ENCODE data around the gene CFAP61. TPM values are rescaled to one million over a fixed set of nuclear protein-coding genes. Genes with fewer than 3 reads are reported as not detected.

The CFAP61 gene
- total and polyA plus RNA-seq, 9 of the 15 experiments (the other 6 are each of a cell fraction or from before 2014, with no cell fraction given): 0.11 TPM; not detected in 8

DNA sequence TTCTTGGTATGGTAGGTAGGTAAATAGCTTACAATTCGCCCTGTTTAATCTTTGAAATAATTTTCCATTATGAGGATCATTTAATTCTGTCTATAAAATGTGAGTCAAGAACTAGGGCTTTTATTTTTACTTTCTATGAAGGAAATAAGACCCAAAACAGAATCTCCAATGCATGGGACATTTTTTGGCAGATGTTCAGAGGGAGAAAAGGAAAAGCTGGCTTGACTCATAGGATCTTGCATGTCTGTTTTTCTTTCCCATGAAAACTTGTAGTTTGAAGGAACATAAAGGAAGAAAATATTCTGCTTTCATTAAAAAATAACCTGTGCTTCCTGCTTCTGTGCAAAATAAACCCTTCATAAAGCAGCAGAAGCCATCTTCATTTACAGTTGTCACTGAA, 172.5 kb downstream of the CFAP61 start:
- Histone ChIP-seq H3K4me2 (ENCODE audit: insufficient read depth, low read length) (no peak overlapping the region), H3K36me3 (ENCODE audit: control insufficient read depth, insufficient read depth, low read length) (no peaks in the 10 kb centered on the region), H4K20me1 (replicated peaks; ENCODE audit: control insufficient read depth, insufficient read depth, low read length) (no peaks in the 10 kb centered on the region), H3K9me1 (ENCODE audit: control insufficient read depth, insufficient read depth, low read length) (no peaks in the 10 kb centered on the region), H3K27ac (ENCODE audit: extremely low read depth, low read depth, low read length) (no peak overlapping the region), H3K79me2 (ENCODE audit: control insufficient read depth, insufficient read depth, low read length) (no peaks in the 10 kb centered on the region), H2AFZ (ENCODE audit: low read depth, low read length) (no peak overlapping the region), H3K4me3 (no peak overlapping the region), H3K27me3 (ENCODE audit: control insufficient read depth in 2 of 2, insufficient read depth in 2 of 2, low read length in 2 of 2) (no peaks in the 10 kb centered on the region; a peak in 1 of 5 replicates), H3K4me1 (replicated peaks in 1 of 2; ENCODE audit: control insufficient read depth in 2 of 2, insufficient read depth in 2 of 2, low read length in 2 of 2) (no peaks in the 10 kb centered on the region), H3K9me3 (replicated peaks; ENCODE audit: control insufficient read depth, insufficient read depth, low read depth, low read length) (no peaks in the 10 kb centered on the region), H3K9ac (ENCODE audit: insufficient read depth in 1 of 2, low read depth in 2 of 2, low read length in 2 of 2) (no peak overlapping the region)
- no TSS peak for BruUV-seq (replicated peaks)
- in situ Hi-C loops (cut with MboI) (no loop called here), intact Hi-C loops (cut with micrococcal nuclease) (no loop called here)
- no peak for ATAC-seq
- DNase-seq (ENCODE audit: extremely low read depth in 1 of 4, low spot score in 3 of 4): no peak
- 0% methylated on average over 1 of the region's 1 CpG for WGBS (ENCODE audit: insufficient coverage, low coverage, missing lambda C conversion rate)
- CTCF ChIA-PET (ENCODE audit: low intra/inter-chr PET ratio): no interaction called here
- FAIRE-seq: no peak
- POLR2A ChIA-PET: no interaction called here
- TF ChIP-seq BCOR (IDR thresholded peaks at IDR 0.05) (no peak), TOE1 (IDR thresholded peaks at IDR 0.05; ENCODE audit: borderline replicate concordance) (no peak), TOE1 (CRISPR knock-in tag; IDR thresholded peaks at IDR 0.05; ENCODE audit: borderline replicate concordance, low read depth) (no peak), NCOA1 (IDR thresholded peaks at IDR 0.05; ENCODE audit: low read depth) (no peak), ZBTB7A (IDR thresholded peaks at IDR 0.05; ENCODE audit: borderline replicate concordance, control insufficient read depth, low read depth, low read length) (no peak), MXI1 (IDR thresholded peaks at IDR 0.05; ENCODE audit: low read depth, low read length) (no peak), ZNF324 (CRISPR knock-in tag; IDR thresholded peaks at IDR 0.05) (no peak), TAF15 (IDR thresholded peaks at IDR 0.05; ENCODE audit: low read depth, low read length) (no peak), ZC3H8 (IDR thresholded peaks at IDR 0.05) (no peak), NCOA6 (IDR thresholded peaks at IDR 0.05) (no peak), SREBF1 (IDR thresholded peaks at IDR 0.05; ENCODE audit: borderline replicate concordance, low read depth, low read length) (no peak)
- TF ChIP-seq, protein P1, sequence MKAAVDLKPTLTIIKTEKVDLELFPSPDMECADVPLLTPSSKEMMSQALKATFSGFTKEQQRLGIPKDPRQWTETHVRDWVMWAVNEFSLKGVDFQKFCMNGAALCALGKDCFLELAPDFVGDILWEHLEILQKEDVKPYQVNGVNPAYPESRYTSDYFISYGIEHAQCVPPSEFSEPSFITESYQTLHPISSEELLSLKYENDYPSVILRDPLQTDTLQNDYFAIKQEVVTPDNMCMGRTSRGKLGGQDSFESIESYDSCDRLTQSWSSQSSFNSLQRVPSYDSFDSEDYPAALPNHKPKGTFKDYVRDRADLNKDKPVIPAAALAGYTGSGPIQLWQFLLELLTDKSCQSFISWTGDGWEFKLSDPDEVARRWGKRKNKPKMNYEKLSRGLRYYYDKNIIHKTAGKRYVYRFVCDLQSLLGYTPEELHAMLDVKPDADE (conservative IDR thresholded peaks at IDR 0.05; ENCODE audit: control insufficient read depth, low read depth, low read length): no peak
- TF ChIP-seq, protein P2, sequence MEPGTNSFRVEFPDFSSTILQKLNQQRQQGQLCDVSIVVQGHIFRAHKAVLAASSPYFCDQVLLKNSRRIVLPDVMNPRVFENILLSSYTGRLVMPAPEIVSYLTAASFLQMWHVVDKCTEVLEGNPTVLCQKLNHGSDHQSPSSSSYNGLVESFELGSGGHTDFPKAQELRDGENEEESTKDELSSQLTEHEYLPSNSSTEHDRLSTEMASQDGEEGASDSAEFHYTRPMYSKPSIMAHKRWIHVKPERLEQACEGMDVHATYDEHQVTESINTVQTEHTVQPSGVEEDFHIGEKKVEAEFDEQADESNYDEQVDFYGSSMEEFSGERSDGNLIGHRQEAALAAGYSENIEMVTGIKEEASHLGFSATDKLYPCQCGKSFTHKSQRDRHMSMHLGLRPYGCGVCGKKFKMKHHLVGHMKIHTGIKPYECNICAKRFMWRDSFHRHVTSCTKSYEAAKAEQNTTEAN (CRISPR knock-in tag; IDR thresholded peaks at IDR 0.05): no peak
- TF ChIP-seq, protein P3, sequence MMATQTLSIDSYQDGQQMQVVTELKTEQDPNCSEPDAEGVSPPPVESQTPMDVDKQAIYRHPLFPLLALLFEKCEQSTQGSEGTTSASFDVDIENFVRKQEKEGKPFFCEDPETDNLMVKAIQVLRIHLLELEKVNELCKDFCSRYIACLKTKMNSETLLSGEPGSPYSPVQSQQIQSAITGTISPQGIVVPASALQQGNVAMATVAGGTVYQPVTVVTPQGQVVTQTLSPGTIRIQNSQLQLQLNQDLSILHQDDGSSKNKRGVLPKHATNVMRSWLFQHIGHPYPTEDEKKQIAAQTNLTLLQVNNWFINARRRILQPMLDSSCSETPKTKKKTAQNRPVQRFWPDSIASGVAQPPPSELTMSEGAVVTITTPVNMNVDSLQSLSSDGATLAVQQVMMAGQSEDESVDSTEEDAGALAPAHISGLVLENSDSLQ (IDR thresholded peaks at IDR 0.05): no peak
